Measurements from ENCODE around the gene PRKG1.

GRCh38 chr10:52121688-52122087, 1047.4 kb downstream of the PRKG1 start:
- no peak for TF ChIP-seq POLR2A (IDR thresholded peaks at IDR 0.05; ENCODE audit: low read depth, low read length)
- no peak for TF ChIP-seq POLR2AphosphoS5 (IDR thresholded peaks at IDR 0.05; ENCODE audit: low read depth, low read length)
- no peak for TF ChIP-seq TAF1 (IDR thresholded peaks at IDR 0.05; ENCODE audit: borderline replicate concordance, low read depth, low read length)
